Mesendoderm (in vitro differentiated cells): ENCODE data around the gene ZNF628.

Source experiments
- DNase-seq: peaks from one replicate; pipeline ENCODE4 v3.0.0; 2013
- H2AK5ac ChIP-seq: 2 replicates; pipeline ENCODE4 v1.6.1; 2013; ENCODE audit warnings: low read length, inconsistent platforms
- H2BK120ac ChIP-seq: 2 replicates; pipeline ENCODE4 v1.6.1; 2013; ENCODE audit warnings: low read depth, mild to moderate bottlenecking, low read length, moderate library complexity, mixed read lengths
- H2BK15ac ChIP-seq: replicated peaks from 2 replicates; pipeline ENCODE4 v1.6.1; 2013; ENCODE audit warnings: low read depth, mild to moderate bottlenecking, moderate library complexity
- H2BK5ac ChIP-seq: 2 replicates; pipeline ENCODE4 v1.6.1; 2013; ENCODE audit warnings: low read length, inconsistent platforms
- H3K18ac ChIP-seq: 2 replicates; pipeline ENCODE4 v1.6.1; 2013; ENCODE audit warnings: mild to moderate bottlenecking, low read length, mixed read lengths
- H3K23ac ChIP-seq: one replicate; pipeline ENCODE4 v1.6.1; 2013; ENCODE audit warnings: low read length
- H3K27ac ChIP-seq: 2 replicates; pipeline ENCODE4 v1.5.1; 2013; ENCODE audit warnings: low read depth, mild to moderate bottlenecking, inconsistent platforms, low read length, moderate library complexity
- H3K27me3 ChIP-seq: 2 replicates; pipeline ENCODE4 v1.6.1; 2013; ENCODE audit warnings: low read length, control low read depth, mild to moderate bottlenecking, inconsistent platforms; ENCODE audit not compliant: insufficient read depth, poor library complexity
- H3K36me3 ChIP-seq: 2 replicates; pipeline ENCODE4 v1.6.1; 2013; ENCODE audit warnings: low read length, inconsistent platforms; ENCODE audit not compliant: control insufficient read depth, insufficient read depth
- H3K4ac ChIP-seq: one replicate; pipeline ENCODE4 v1.6.1; 2013; ENCODE audit warnings: low read depth, mild to moderate bottlenecking, low read length, moderate library complexity
- H3K4me1 ChIP-seq: 2 replicates; pipeline ENCODE4 v1.6.1; 2013; ENCODE audit warnings: low read depth, low read length, inconsistent platforms; ENCODE audit not compliant: control insufficient read depth
- H3K4me2 ChIP-seq: 2 replicates; pipeline ENCODE4 v1.6.1; 2013; ENCODE audit warnings: low read length
- H3K4me3 ChIP-seq: 2 replicates; pipeline ENCODE4 v1.5.1; 2013; ENCODE audit warnings: mild to moderate bottlenecking, low read length
- H3K56ac ChIP-seq: one replicate; pipeline ENCODE4 v1.6.1; 2013; ENCODE audit warnings: low read length
- H3K79me1 ChIP-seq: 2 replicates; pipeline ENCODE4 v1.6.1; 2013; ENCODE audit warnings: low read length, inconsistent platforms
- H3K79me2 ChIP-seq: 2 replicates; pipeline ENCODE4 v1.6.1; 2013; ENCODE audit warnings: mild to moderate bottlenecking, low read length; ENCODE audit not compliant: control insufficient read depth, insufficient read depth
- H3K9ac ChIP-seq: 2 replicates; pipeline ENCODE4 v1.6.1; 2013; ENCODE audit warnings: low read length, inconsistent platforms
- H4K5ac ChIP-seq: one replicate; pipeline ENCODE4 v1.6.1; 2013; ENCODE audit warnings: low read length
- H4K8ac ChIP-seq: one replicate; pipeline ENCODE4 v1.6.1; 2013; ENCODE audit warnings: low read depth, mild to moderate bottlenecking, control low read depth, low read length, moderate library complexity
- WGBS: extraction: QIAGEN DNeasy Blood & Tissue Kit; methylation state at CpG from one replicate; pipeline ENCODE4 v1.1.7; 2013; ENCODE audit warnings: low lambda C conversion rate, missing lambda C conversion rate; ENCODE audit not compliant: insufficient coverage; ENCODE audit errors: extremely low coverage; 5-methylcytosine and 5-hydroxymethylcytosine counted together

Gene ZNF628

DNA sequence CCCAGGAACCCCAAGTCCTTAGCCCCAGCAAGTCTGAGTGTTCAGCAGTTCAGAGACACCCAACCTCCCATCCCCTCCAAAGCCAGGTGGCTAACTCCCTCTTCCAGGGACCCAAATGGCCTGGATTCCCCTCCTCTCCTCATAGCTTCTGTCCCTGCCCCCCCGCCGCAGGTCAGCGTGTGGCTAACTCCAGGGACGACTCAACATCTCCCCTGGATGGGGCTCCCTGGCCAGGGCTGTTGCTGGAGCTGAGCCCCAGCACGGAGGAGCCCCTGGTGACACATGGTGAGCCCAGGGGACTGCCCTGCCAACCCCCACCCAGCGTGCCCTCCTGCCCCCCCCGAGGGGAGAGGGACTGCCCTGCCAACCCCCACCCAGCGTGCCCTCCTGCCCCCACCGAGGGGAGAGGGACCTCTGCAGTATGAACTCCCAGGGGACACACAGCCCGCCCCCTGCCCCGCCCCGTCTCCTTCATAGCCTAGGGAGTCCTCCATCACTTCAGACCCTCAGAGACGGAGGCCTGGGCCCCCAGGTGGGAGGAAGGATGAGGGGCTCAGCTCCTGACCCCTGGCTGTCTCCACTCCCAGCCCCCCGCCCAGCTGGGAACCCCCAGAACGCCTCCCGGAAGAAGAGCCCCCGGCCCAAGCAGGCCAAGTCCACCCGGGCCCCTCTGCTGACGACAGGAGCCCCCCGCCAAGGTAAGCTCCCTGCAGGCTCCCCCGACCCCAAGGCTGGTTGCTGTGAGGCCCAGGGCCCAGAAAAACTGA is 13.5 kb downstream of the ZNF628 start:
- Histone ChIP-seq H3K23ac (no peak overlapping the region), H2BK15ac (no peak overlapping the region), H2BK120ac (no peak overlapping the region), H3K79me2 (no peaks in the 10 kb centered on the region), H3K36me3 (no peaks in the 10 kb centered on the region), H3K4me3 (no peak overlapping the region), H3K4me2 (no peak overlapping the region), H3K18ac (no peak overlapping the region), H2BK5ac (no peak overlapping the region), H4K5ac (no peak overlapping the region), H3K27me3 (no peaks in the 10 kb centered on the region), H3K56ac (peak overlapping the region; percentile 54), H3K4me1 (peaks cover 8% of the 10 kb centered on the region), H4K8ac (no peak overlapping the region), H3K79me1 (peaks cover 2% of the 10 kb centered on the region), H3K27ac (no peak overlapping the region), H3K9ac (peak overlapping the region; percentile 44), H3K4ac (no peak overlapping the region), H2AK5ac (no peak overlapping the region)
- DNase-seq: no peak
- no CpG with 5 or more reads among the region's 21 CpGs for WGBS

DNA sequence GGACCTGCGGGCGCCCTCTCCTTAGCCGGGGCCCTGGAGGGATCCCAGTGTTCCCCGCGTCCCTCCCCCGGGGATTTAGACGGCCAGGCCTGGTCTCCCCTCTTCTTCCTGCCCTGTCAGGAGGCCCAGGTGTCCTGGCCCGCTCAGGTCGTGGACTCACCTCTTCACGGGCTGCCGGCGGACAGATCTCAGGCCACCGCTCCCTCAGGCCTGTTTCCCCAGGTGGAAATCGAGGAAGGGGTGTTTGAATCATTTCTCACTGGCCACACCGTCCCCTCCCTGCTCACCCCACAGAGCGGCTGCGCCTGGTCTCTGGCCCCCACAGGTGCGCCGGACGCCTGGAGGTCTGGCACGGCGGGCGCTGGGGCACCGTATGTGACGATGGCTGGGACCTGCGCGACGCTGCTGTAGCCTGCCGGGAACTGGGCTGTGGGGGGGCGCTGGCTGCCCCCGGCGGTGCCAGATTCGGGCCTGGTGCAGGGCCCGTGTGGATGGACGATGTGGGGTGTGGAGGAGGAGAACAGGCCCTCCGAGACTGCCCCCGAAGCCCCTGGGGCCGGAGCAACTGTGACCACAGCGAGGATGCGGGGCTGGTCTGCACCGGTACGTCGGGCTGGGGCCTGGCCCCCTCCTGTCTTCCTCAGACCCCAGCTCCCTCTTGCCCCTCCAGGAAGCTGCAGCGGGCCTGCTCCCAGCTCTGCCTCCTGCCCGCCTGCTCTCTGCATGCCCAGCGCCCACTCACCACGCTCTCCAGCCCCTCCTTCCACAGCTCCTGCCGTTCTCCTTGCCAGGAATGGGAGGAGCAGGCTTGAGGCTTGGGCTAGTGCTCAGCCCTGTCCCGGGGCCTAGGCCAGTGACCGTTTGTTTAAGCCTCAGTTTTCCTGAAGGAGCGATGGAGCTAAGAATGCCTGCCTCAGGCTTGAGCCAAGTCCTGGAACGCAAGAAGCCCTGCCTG is 14.3 kb downstream of the ZNF628 start:
- no peaks in the 10 kb centered on the region for H3K27me3 ChIP-seq
- no peak overlapping the region for H4K5ac ChIP-seq
- no peak overlapping the region for H3K4me3 ChIP-seq
- H3K4me2 ChIP-seq: no peak overlapping the region
- H3K23ac ChIP-seq: no peak overlapping the region
- WGBS: no CpG with 5 or more reads among the region's 52 CpGs
- no peak overlapping the region for H3K56ac ChIP-seq
- no peak for DNase-seq
- H3K79me1 ChIP-seq: peaks cover 2% of the 10 kb centered on the region
- no peak overlapping the region for H3K18ac ChIP-seq
- no peak overlapping the region for H3K9ac ChIP-seq
- no peak overlapping the region for H3K4ac ChIP-seq
- no peak overlapping the region for H4K8ac ChIP-seq
- no peak overlapping the region for H2BK5ac ChIP-seq
- no peaks in the 10 kb centered on the region for H3K79me2 ChIP-seq
- no peak overlapping the region for H2BK15ac ChIP-seq
- H2AK5ac ChIP-seq: no peak overlapping the region
- peaks cover 8% of the 10 kb centered on the region for H3K4me1 ChIP-seq
- H3K36me3 ChIP-seq: no peaks in the 10 kb centered on the region
- H3K27ac ChIP-seq: no peak overlapping the region
- H2BK120ac ChIP-seq: no peak overlapping the region

DNA sequence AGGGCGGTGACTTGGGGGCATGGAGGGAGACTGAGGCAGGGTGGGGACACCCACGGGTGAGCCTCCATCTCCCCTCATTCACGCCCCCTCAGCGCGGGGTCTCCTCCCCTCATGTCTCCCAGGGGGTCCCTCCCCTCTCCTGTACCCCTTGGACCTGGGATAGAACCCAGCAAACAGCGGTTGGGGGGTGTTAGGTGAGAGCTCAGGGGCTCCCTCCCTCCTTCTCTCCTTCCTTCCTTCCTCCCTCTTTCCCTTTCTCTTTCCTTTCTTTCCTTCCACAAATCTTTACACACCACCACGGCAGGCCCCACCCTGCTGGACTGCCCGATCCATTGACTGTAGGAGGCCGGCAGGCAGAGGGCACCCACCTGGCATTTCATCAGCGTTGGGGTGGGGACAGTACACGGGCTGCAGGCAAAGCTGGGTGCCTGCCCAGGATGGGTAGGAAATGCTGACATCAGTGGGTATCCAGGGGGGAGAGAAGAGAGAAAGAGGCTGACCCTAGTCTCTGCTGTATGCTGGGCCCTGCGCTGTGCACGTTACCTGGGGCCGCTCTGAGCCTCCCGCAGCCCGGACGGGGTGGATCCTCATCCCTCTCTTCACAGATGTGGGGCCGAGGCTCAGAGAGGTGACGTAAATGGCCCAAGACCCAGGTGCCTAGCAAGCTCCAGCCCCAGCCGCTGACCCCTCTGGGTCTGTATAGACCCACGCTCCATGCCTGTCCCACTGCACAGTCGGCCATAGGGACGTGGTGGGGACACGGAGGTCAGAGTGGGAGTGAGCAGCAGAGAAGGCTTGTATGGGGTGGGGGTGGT is 15.3 kb downstream of the ZNF628 start:
- no peaks in the 10 kb centered on the region for H3K27me3 ChIP-seq
- no peak overlapping the region for H3K56ac ChIP-seq
- no peak overlapping the region for H3K23ac ChIP-seq
- H3K4me1 ChIP-seq: peaks cover 8% of the 10 kb centered on the region
- no peak overlapping the region for H2BK120ac ChIP-seq
- DNase-seq: no peak
- no peaks in the 10 kb centered on the region for H3K36me3 ChIP-seq
- no CpG with 5 or more reads among the region's 24 CpGs for WGBS
- H4K8ac ChIP-seq: no peak overlapping the region
- H3K4me2 ChIP-seq: no peak overlapping the region
- no peaks in the 10 kb centered on the region for H3K79me1 ChIP-seq
- no peak overlapping the region for H2BK15ac ChIP-seq
- H3K4me3 ChIP-seq: no peak overlapping the region
- H4K5ac ChIP-seq: no peak overlapping the region
- no peak overlapping the region for H3K4ac ChIP-seq
- no peak overlapping the region for H3K18ac ChIP-seq
- H3K79me2 ChIP-seq: no peaks in the 10 kb centered on the region
- H3K27ac ChIP-seq: no peak overlapping the region
- H2AK5ac ChIP-seq: no peak overlapping the region
- H2BK5ac ChIP-seq: no peak overlapping the region
- H3K9ac ChIP-seq: no peak overlapping the region

DNA sequence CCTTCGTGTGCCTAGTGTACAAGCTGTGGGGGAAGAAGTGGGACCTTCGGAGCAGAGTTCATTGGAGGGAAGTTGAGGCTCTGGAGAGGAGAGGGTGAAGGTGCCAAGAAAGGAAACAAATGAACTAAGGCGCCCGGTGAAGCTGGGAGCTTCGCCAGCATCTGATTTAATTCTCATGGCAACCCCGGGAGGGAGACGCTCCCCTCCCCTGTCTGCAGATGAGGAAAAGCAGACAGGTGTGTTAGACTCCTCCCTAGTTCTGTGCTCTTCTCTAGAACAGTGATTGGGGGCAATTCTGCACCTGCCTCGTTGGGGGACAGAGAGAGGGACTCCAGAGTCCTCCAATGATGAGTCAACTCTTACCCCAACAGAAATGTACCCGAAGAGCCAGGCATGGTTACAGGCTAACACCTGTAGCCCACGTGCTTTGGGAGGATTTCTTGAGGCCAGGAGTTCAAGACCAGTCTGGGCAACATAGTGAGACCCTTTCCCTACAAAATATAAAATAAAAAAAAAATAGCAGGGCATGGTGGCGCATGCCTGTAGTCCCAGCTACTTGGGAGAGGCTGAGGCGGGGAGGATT is 16.0 kb downstream of the ZNF628 start:
- Histone ChIP-seq H4K5ac (no peak overlapping the region), H2BK5ac (no peak overlapping the region), H3K23ac (no peak overlapping the region), H3K18ac (no peak overlapping the region), H3K36me3 (no peaks in the 10 kb centered on the region), H2BK120ac (no peak overlapping the region), H2BK15ac (no peak overlapping the region), H3K79me1 (no peaks in the 10 kb centered on the region), H3K4me2 (no peak overlapping the region), H3K56ac (no peak overlapping the region), H3K4me3 (no peak overlapping the region), H3K27me3 (no peaks in the 10 kb centered on the region), H2AK5ac (no peak overlapping the region), H4K8ac (no peak overlapping the region), H3K4ac (no peak overlapping the region), H3K9ac (no peak overlapping the region), H3K4me1 (peaks cover 3% of the 10 kb centered on the region), H3K27ac (no peak overlapping the region), H3K79me2 (no peaks in the 10 kb centered on the region)
- no CpG with 5 or more reads among the region's 12 CpGs for WGBS
- no peak for DNase-seq

DNA sequence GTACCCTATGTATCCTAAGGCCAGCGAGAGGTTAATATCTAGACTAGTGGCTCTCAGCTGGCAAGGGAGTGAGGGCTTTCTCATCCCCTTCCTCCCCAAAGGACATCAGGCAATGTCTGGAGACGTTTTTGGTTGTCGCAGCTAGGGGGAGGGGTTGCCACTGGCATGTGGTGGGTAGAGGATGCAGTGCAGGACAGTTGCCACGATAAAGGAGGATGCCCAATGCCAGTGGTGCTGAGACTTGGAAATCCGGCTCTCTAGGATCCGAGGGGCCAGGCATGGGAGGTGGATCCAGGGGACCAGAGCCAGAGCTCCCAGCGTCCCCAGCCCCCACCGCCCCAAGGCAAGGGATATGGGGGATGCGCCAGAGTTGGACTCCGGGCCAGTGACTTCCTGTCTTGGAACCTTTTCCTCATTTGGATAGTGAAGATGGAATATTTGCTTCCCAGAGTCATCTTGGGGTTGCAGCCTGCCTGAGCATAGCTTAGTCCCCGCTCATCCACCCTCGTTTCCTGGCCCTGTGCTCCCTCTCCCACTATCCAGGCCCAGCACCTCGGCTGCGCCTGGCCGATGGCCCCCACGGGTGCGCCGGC is 16.7 kb downstream of the ZNF628 start:
- Histone ChIP-seq H3K4ac (no peak overlapping the region), H2BK15ac (no peak overlapping the region), H3K18ac (no peak overlapping the region), H4K8ac (no peak overlapping the region), H3K4me1 (no peaks in the 10 kb centered on the region), H4K5ac (no peak overlapping the region), H3K79me2 (no peaks in the 10 kb centered on the region), H3K4me3 (no peak overlapping the region), H3K9ac (no peak overlapping the region), H3K36me3 (no peaks in the 10 kb centered on the region), H3K56ac (no peak overlapping the region), H2BK5ac (no peak overlapping the region), H2BK120ac (no peak overlapping the region), H3K23ac (no peak overlapping the region), H3K79me1 (no peaks in the 10 kb centered on the region), H3K27ac (no peak overlapping the region), H3K27me3 (no peaks in the 10 kb centered on the region), H3K4me2 (no peak overlapping the region), H2AK5ac (no peak overlapping the region)
- no peak for DNase-seq
- no CpG with 5 or more reads among the region's 18 CpGs for WGBS
